Small intestine (tissue), 16 donors: ENCODE results near the gene VWA3A. TPM values are rescaled to one million over a fixed set of nuclear protein-coding genes. Genes with fewer than 3 reads are reported as not detected.
A peak's percentile ranks its signal among the peaks of the same experiment; 100 is the strongest.
"Not testable (repeated sequence)": the region's sequence is repeated elsewhere in the genome, so short reads cannot be mapped to it uniquely, and the experiment has no call there.

Source experiments
- DNase-seq, 2 donors: peaks; one replicate each; pipeline versions ENCODE4 v3.0.0 to v3.0.0-alpha.2; 2013
- FAIRE-seq: peaks from 2 replicates; lab custom pipeline; 2012; peaks lifted over from hg19 to GRCh38; lab: Jason Lieb, UNC
- H3K27ac ChIP-seq, 3 donors: one replicate each; pipeline ENCODE4 v1.5.1; 2013; ENCODE audit warnings: low read length in 2 of 3, mild to moderate bottlenecking in 2 of 3, control low read depth in 1 of 3, inconsistent platforms in 1 of 3, low read depth in 1 of 3, moderate library complexity in 1 of 3
- H3K27me3 ChIP-seq, 3 donors: one replicate each; pipeline ENCODE4 v1.6.1; 2013; ENCODE audit warnings: low read length in 3 of 3, inconsistent platforms in 1 of 3; ENCODE audit not compliant: control insufficient read depth in 3 of 3, insufficient read depth in 3 of 3
- H3K36me3 ChIP-seq, 3 donors: one replicate each; pipeline ENCODE4 v1.6.1; 2013; ENCODE audit warnings: low read length in 3 of 3, inconsistent platforms in 1 of 3, low read depth in 1 of 3, mild to moderate bottlenecking in 1 of 3, moderate library complexity in 1 of 3; ENCODE audit not compliant: control insufficient read depth in 3 of 3, insufficient read depth in 2 of 3
- H3K4me1 ChIP-seq, 3 donors: one replicate each; pipeline ENCODE4 v1.6.1; 2013; ENCODE audit warnings: low read length in 2 of 3, inconsistent platforms in 1 of 3, low read depth in 1 of 3, mild to moderate bottlenecking in 1 of 3, moderate library complexity in 1 of 3; ENCODE audit not compliant: control insufficient read depth in 3 of 3, insufficient read depth in 2 of 3
- H3K4me3 ChIP-seq, 3 donors: one replicate each; pipeline ENCODE4 v1.5.1; 2013; ENCODE audit warnings: low read length in 3 of 3, control low read depth in 1 of 3, inconsistent platforms in 1 of 3, low read depth in 1 of 3, mild to moderate bottlenecking in 1 of 3, moderate library complexity in 1 of 3
- H3K9me3 ChIP-seq, 2 donors: one replicate each; pipeline ENCODE4 v1.6.1; 2013; ENCODE audit warnings: low read depth in 1 of 2, low read length in 1 of 2; ENCODE audit not compliant: control insufficient read depth in 2 of 2, insufficient read depth in 1 of 2
- WGBS, 3 donors: extraction: QIAGEN DNeasy Blood & Tissue Kit; methylation state at CpG; one replicate each; pipeline ENCODE4 v1.1.7; 2013; 5-methylcytosine and 5-hydroxymethylcytosine counted together
- long read RNA-seq, 10 donors: transcript quantifications; one replicate each; lab custom pipeline, GENCODE V29; 2026
- polyA plus RNA-seq, 4 donors: library from polyadenylated mRNA; stranded (reverse) in 3 of 4; unstranded in 1 of 4; fragments of 200-250 nt in 3 of 4; fragments of 120-200 nt in 1 of 4; gene quantifications; one replicate each; pipeline versions ENCODE4 v1.2.1 to v1.2.3, GENCODE V29; 2013
- donor health status: healthy with polysubstance abuse.
- donor health status: control.
- donor health status: control.
- donor health status: Bipolar disorder and iron deficiency.
- donor health status: healthy.

VWA3A gene, protein sequence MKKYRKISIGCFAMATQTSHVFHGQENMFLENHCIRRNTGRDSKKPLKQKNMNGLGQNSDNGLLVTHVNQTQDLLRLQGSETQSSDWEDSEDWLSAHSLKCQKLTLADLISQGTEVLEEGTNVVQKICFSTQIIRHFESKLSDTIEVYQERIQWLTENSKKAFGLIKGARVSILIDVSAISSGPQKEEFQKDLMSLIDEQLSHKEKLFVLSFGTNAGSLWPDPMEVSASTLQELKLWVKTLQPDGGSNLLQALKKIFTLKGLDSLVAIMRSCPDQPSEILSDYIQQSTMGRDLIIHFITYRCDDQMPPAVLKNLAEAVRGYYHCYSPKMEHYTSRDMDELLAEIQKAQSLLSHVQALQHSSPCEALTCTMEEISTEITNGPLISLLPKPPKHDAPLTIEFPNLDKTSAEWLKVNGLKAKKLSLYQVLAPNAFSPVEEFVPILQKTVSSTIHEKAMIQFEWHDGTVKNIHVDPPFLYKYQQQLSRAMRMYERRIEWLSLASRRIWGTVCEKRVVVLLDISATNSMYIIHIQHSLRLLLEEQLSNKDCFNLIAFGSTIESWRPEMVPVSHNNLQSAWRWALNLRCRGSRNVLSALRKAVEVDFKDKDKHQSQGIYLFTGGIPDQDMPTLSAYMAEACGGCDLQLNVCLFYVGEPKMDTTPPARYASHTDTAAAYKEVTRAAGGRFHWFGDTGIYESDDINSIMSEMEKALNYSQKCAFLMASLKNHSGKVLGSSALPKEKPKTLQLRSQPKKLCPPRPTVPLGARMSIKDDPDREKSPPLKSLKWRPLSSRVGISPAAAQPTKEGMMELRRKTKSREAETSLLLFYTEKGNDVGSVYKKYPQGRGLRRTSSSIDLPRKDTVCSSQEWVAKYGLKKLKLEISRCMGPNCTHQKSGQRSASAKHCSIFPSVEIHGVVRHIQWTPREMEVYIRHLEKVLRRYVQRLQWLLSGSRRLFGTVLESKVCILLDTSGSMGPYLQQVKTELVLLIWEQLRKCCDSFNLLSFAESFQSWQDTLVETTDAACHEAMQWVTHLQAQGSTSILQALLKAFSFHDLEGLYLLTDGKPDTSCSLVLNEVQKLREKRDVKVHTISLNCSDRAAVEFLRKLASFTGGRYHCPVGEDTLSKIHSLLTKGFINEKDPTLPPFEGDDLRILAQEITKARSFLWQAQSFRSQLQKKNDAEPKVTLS
- under 1 TPM in 2 of 4 donors, not detected in 2; 0.01 to 0.13 TPM for polyA plus RNA-seq
- long read RNA-seq, donor 1: 0 reads
- long read RNA-seq, donor 2: 0 reads
- long read RNA-seq, donor 3: 0 reads
- long read RNA-seq, donor 4: 0 reads
- long read RNA-seq, donor 5: 0 reads
- long read RNA-seq, donor 6: 0 reads
- long read RNA-seq, donor 7: 0 reads
- long read RNA-seq, donor 8: 0 reads
- long read RNA-seq, donor 9: 0 reads
- long read RNA-seq, donor 10: 0 reads

- Histone ChIP-seq H3K9me3 (no peaks in the 10 kb centered on the region), H3K36me3 (no peaks in the 10 kb centered on the region), H3K27me3 (peaks cover 0 to 1% (median 0%) of the 10 kb centered on the region in 3 donors), H3K4me3 (no peak within 1 kb of the TSS), H3K27ac (no peak within 1 kb of the TSS), H3K4me1 (peaks cover 0 to 2% (median 0%) of the 10 kb centered on the region in 3 donors)
- 49 to 52% (median 50%) methylated on average over 9 of the region's 9 CpGs for WGBS, 3 donors
- no peak for FAIRE-seq
- DNase-seq: peak in 1 of 2 donors; percentile 68
Observed at GRCh38 chr16:22092143-22092933, at the start of gene VWA3A. Gene VWA3A (plus strand): TSS chr16:22092541. CDS start chr16:22092638, 97 bp downstream.

DNA sequence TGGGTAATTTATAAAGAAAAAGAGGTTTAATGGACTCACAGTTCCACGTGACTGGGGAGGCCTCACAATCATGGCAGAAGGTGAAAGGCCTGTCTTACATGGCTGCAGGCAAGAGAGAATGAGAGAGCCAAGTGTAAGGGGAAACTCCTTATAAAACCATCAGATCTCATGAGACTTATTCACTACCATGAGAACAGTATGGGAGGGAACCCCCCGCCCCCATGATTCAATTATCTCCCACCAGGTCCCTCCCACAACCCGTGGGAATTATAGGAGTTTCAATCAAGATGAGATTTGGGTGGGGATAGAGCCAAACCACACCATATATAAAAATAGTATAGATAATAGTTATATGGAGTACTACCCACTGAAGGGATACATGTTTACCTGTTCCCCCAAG lies 48.5 kb upstream of the VWA3A start:
- not testable (repeated sequence) for H3K36me3 ChIP-seq, DNase-seq, H3K4me1 ChIP-seq, H3K27ac ChIP-seq, H3K9me3 ChIP-seq, FAIRE-seq, H3K4me3 ChIP-seq, H3K27me3 ChIP-seq
- 84 to 93% (median 87%) methylated on average over 3 of the region's 3 CpGs for WGBS, 3 donors

GRCh38 chr16:22045888-22046287 lies 46.5 kb upstream of the VWA3A start:
- FAIRE-seq, H3K4me1 ChIP-seq, DNase-seq, H3K4me3 ChIP-seq, H3K9me3 ChIP-seq, H3K36me3 ChIP-seq, H3K27ac ChIP-seq, H3K27me3 ChIP-seq: not testable (repeated sequence)
- WGBS, 3 donors: 47 to 54% (median 51%) methylated on average over 5 of the region's 5 CpGs

DNA sequence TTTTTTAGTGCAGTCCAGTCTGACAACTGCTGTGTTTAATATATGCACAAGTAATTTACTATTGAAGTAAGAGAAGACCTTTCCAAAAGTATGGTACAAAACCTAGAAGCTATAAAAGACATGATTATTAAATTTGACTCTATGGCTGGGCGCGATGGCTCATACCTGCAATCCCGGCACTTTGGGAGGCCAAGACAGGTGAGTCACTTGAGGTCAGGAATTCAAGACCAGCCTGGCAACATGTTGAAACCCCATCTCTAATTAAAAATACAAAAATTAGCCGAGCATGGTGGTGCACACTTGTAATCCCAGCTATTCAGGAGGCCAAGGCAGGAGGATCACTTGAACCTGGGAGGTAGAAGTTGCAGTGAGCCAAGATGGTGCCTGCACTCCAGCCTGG lies 41.4 kb upstream of the VWA3A start:
- Histone ChIP-seq H3K9me3 (no peaks in the 10 kb centered on the region), H3K4me3 (no peak overlapping the region), H3K4me1 (no peaks in the 10 kb centered on the region), H3K36me3 (no peaks in the 10 kb centered on the region), H3K27ac (no peak overlapping the region), H3K27me3 (no peaks in the 10 kb centered on the region)
- 95 to 97% (median 95%) methylated on average over 4 of the region's 4 CpGs for WGBS, 3 donors
- no peak for FAIRE-seq
- no peak for DNase-seq

- no peak for FAIRE-seq
- no peaks in the 10 kb centered on the region for H3K4me1 ChIP-seq
- no peak overlapping the region for H3K27ac ChIP-seq
- no peak for DNase-seq
- 84 to 85% (median 84%) methylated on average over 6 of the region's 6 CpGs for WGBS, 3 donors
- H3K9me3 ChIP-seq: peaks cover 0 to 3% of the 10 kb centered on the region in 2 donors
- no peaks in the 10 kb centered on the region for H3K36me3 ChIP-seq
- no peak overlapping the region for H3K4me3 ChIP-seq
- H3K27me3 ChIP-seq: no peaks in the 10 kb centered on the region
Observed at GRCh38 chr16:22052980-22053379, 39.4 kb upstream of the VWA3A start.

DNA sequence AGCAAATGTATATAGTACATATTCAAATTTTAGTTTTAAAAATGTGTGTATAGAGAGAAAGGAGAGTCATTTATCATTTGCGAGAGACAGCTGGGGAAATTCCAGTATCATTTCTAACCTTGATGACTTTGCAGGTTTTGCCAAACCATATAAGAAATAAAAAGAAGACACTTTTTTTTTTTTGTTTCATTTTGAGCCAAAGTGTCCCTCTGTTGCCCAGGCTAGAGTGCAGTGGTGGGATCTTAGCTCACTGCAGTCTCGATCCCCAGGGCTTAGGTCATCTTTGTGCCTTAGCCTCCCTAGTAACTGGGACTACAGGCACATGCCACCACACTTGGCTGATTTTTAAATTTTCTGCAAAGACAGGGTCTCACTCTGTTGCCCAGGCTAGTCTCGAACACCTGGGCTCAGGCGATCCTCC lies 38.4 kb upstream of the VWA3A start:
- DNase-seq: no peak
- Histone ChIP-seq H3K4me1 (no peaks in the 10 kb centered on the region), H3K36me3 (no peaks in the 10 kb centered on the region), H3K9me3 (peaks cover 0 to 3% of the 10 kb centered on the region in 2 donors), H3K4me3 (no peak overlapping the region), H3K27me3 (no peaks in the 10 kb centered on the region), H3K27ac (no peak overlapping the region)
- WGBS, 3 donors: 89 to 94% (median 91%) methylated on average over 4 of the region's 4 CpGs
- no peak for FAIRE-seq

GRCh38 chr16:22054847-22055590 lies 37.3 kb upstream of the VWA3A start:
- no peak for FAIRE-seq
- WGBS, 3 donors: 79 to 86% (median 83%) methylated on average over 5 of the region's 5 CpGs
- no peaks in the 10 kb centered on the region for H3K27me3 ChIP-seq

More at GRCh38 chr16:22054847-22055590, 37.3 kb upstream of the VWA3A start:
- DNase-seq: no peak
- no peak overlapping the region for H3K27ac ChIP-seq
- H3K4me1 ChIP-seq: no peaks in the 10 kb centered on the region
- peaks cover 0 to 3% of the 10 kb centered on the region in 2 donors for H3K9me3 ChIP-seq
- no peak overlapping the region for H3K4me3 ChIP-seq
- no peaks in the 10 kb centered on the region for H3K36me3 ChIP-seq
